Peyer's patch (tissue), 4 donors: ENCODE data around the gene TXNDC2. TPM values are rescaled to one million over a fixed set of nuclear protein-coding genes. Genes with fewer than 3 reads are reported as not detected.

Experiments used
- DNase-seq, 3 donors: peaks; one replicate each; pipeline ENCODE4 v3.0.0-alpha.2; 2017 to 2019
- H3K27ac ChIP-seq, 4 donors: fragments of 200-600 bp; sonication (generic); one replicate each; pipeline ENCODE4 v1.5.1; 2016 to 2019
- H3K27me3 ChIP-seq, 2 donors: fragments of 200-600 bp; sonication (generic); one replicate each; pipeline ENCODE4 v1.5.1; 2019
- H3K36me3 ChIP-seq, 3 donors: fragments of 200-600 bp; sonication (generic); one replicate each; pipeline ENCODE4 v1.5.1; 2016 to 2019
- H3K4me1 ChIP-seq, 4 donors: fragments of 200-600 bp; sonication (generic); one replicate each; pipeline ENCODE4 v1.5.1; 2016 to 2019
- H3K4me3 ChIP-seq, 4 donors: fragments of 200-600 bp; sonication (generic); 1 replicate in 3 of 4; 2 replicates in 1 of 4; pipeline ENCODE4 v1.5.1; 2016 to 2019; ENCODE audit warnings: mild to moderate bottlenecking in 1 of 4
- H3K9me3 ChIP-seq, 4 donors: fragments of 200-600 bp; sonication (generic); one replicate each; pipeline ENCODE4 v1.5.1; 2016 to 2019; ENCODE audit warnings: mild to moderate bottlenecking in 1 of 4
- POLR2A ChIP-seq, 2 donors: fragments of 450-650 bp; IDR thresholded peaks; one replicate each; pipeline ENCODE4 v1.5.1; 2017; ENCODE audit warnings: antibody characterized with exemption in 2 of 2, mild to moderate bottlenecking in 2 of 2, moderate library complexity in 2 of 2
- total RNA-seq, 4 donors: library from RNA; depleted of rRNA; stranded (reverse); fragments of >200 nt; gene quantifications; one replicate each; pipeline ENCODE4 v1.1.0, GENCODE V29; 2016
- TF ChIP-seq, protein P1 (sequence below), 6 experiments: fragments of 450-650 bp in 4 of 6; fragments of 200-600 bp in 2 of 6; sonication (generic) in 1 of 6; IDR thresholded peaks; one replicate each; pipeline ENCODE4 v1.5.1; 2017 to 2019; ENCODE audit warnings: antibody characterized with exemption in 6 of 6, mild to moderate bottlenecking in 3 of 6, moderate library complexity in 1 of 6

Gene TXNDC2
- total RNA-seq, 4 donors from 2014 or later = not detected

- DNase-seq = no peak
- no peaks in the 10 kb centered on the region for H3K4me1 ChIP-seq
- peaks cover 0 to 8% (median 0%) of the 10 kb centered on the region in 4 donors for H3K9me3 ChIP-seq
- H3K36me3 ChIP-seq = no peaks in the 10 kb centered on the region
- no peaks in the 10 kb centered on the region for H3K27me3 ChIP-seq
- TF ChIP-seq POLR2A (IDR thresholded peaks at IDR 0.05) = no peak
- TF ChIP-seq, protein P1, sequence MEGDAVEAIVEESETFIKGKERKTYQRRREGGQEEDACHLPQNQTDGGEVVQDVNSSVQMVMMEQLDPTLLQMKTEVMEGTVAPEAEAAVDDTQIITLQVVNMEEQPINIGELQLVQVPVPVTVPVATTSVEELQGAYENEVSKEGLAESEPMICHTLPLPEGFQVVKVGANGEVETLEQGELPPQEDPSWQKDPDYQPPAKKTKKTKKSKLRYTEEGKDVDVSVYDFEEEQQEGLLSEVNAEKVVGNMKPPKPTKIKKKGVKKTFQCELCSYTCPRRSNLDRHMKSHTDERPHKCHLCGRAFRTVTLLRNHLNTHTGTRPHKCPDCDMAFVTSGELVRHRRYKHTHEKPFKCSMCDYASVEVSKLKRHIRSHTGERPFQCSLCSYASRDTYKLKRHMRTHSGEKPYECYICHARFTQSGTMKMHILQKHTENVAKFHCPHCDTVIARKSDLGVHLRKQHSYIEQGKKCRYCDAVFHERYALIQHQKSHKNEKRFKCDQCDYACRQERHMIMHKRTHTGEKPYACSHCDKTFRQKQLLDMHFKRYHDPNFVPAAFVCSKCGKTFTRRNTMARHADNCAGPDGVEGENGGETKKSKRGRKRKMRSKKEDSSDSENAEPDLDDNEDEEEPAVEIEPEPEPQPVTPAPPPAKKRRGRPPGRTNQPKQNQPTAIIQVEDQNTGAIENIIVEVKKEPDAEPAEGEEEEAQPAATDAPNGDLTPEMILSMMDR (IDR thresholded peaks at IDR 0.05) = no peak
- no peak overlapping the region for H3K27ac ChIP-seq
- H3K4me3 ChIP-seq = no peak overlapping the region
These were observed 23.8 kb upstream of the TXNDC2 start for GRCh38 chr18:9861933-9862332.

- Histone ChIP-seq H3K36me3 (no peaks in the 10 kb centered on the region), H3K9me3 (peaks cover 0 to 8% (median 0%) of the 10 kb centered on the region in 4 donors), H3K27ac (no peak overlapping the region), H3K4me3 (no peak overlapping the region), H3K4me1 (no peaks in the 10 kb centered on the region), H3K27me3 (no peaks in the 10 kb centered on the region)
- no peak for TF ChIP-seq POLR2A (IDR thresholded peaks at IDR 0.05)
- TF ChIP-seq, protein P1 (IDR thresholded peaks at IDR 0.05) = no peak
- no peak for DNase-seq
These were observed 23.1 kb upstream of the TXNDC2 start for GRCh38 chr18:9862686-9863085.

DNA sequence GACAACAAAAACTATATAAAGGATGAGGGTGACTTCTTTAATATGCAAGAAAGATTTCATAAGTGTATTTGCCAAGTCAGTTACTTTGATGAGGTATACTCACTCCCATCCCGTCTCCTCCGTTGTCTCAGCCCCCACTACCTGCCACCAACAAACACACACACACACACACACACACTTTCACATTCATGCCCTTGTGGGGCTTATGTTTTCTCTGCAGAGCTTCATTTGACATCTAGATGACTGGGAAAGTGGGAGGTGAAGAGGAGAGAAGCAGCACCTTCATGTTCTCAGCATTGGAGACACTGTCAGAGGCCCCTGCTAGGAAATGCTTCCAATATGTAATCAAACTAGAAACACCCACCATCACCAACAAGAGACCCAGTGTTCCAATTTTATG, 22.5 kb upstream of the TXNDC2 start:
- Histone ChIP-seq H3K27ac (no peak overlapping the region), H3K27me3 (no peaks in the 10 kb centered on the region), H3K36me3 (no peaks in the 10 kb centered on the region), H3K4me3 (no peak overlapping the region), H3K4me1 (no peaks in the 10 kb centered on the region), H3K9me3 (peaks cover 0 to 8% (median 0%) of the 10 kb centered on the region in 4 donors)
- TF ChIP-seq, protein P1 (IDR thresholded peaks at IDR 0.05) = no peak
- no peak for TF ChIP-seq POLR2A (IDR thresholded peaks at IDR 0.05)
- no peak for DNase-seq

- H3K4me1 ChIP-seq = peaks cover 0 to 19% (median 2%) of the 10 kb centered on the region in 4 donors
These were observed 19.8 kb upstream of the TXNDC2 start for GRCh38 chr18:9865764-9866490.

DNA sequence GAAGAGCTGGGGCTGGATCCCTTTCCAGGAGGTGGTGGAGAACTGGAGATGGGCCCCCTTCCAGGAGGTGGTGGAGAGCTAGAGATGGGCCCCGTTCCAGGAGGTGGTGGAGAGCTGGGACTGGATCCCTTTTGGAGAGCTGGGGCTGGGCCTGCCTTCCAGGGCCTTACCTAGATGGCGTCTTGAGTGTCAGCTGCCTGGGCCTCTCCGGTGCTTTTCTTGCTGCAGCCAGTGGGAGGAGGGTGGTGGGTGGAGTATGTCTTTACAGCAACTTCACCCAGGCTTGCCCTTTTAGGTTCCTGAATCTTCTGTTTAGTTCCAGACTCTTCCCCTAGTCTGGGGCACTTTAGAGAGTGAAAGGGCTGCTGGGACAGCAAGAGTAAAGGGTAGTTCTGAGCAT, 19.1 kb upstream of the TXNDC2 start:
- TF ChIP-seq, protein P1 (IDR thresholded peaks at IDR 0.05) = no peak
- TF ChIP-seq POLR2A (IDR thresholded peaks at IDR 0.05) = no peak
- no peak overlapping the region for H3K27ac ChIP-seq
- peaks cover 0 to 8% (median 0%) of the 10 kb centered on the region in 4 donors for H3K9me3 ChIP-seq
- H3K27me3 ChIP-seq = no peaks in the 10 kb centered on the region
- no peak overlapping the region for H3K4me3 ChIP-seq
- DNase-seq = no peak
- H3K36me3 ChIP-seq = no peaks in the 10 kb centered on the region
- peaks cover 0 to 19% (median 2%) of the 10 kb centered on the region in 4 donors for H3K4me1 ChIP-seq

More at GRCh38 chr18:9865764-9866490, 19.8 kb upstream of the TXNDC2 start:
- Histone ChIP-seq H3K27ac (no peak overlapping the region), H3K36me3 (no peaks in the 10 kb centered on the region), H3K27me3 (no peaks in the 10 kb centered on the region), H3K4me3 (no peak overlapping the region), H3K9me3 (peaks cover 0 to 8% (median 0%) of the 10 kb centered on the region in 4 donors)
- no peak for TF ChIP-seq POLR2A (IDR thresholded peaks at IDR 0.05)
- TF ChIP-seq, protein P1 (IDR thresholded peaks at IDR 0.05) = no peak
- no peak for DNase-seq
